Coronary artery (tissue), 2 donors: Measurements from ENCODE around the gene PHAF1.
A peak's percentile ranks its signal among the peaks of the same experiment; 100 is the strongest.

ENCODE experiments used
- DNase-seq: peaks from one replicate; pipeline ENCODE4 v3.0.0-alpha.2; 2017; ENCODE audit warnings: low spot score
- H3K27ac ChIP-seq, 2 donors: fragments of 200-600 bp; sonication (generic); one replicate each; pipeline ENCODE4 v1.5.1; 2016 to 2019
- H3K4me3 ChIP-seq: fragments of 200-600 bp; sonication (generic); 2 replicates; pipeline ENCODE4 v1.5.1; 2016; ENCODE audit warnings: mild to moderate bottlenecking, moderate library complexity
- CTCF ChIP-seq: fragments of 200-600 bp; sonication (generic); IDR thresholded peaks from one replicate; pipeline ENCODE4 v1.5.1; 2019; ENCODE audit warnings: antibody characterized with exemption

PHAF1 gene

GRCh38 chr16:67170949-67171649, 61.4 kb downstream of the PHAF1 start:
- TF ChIP-seq CTCF, result no peak
- peak overlapping the region; percentile 87 to 98 for H3K27ac ChIP-seq
- no peak for DNase-seq
- H3K4me3 ChIP-seq, result peak overlapping the region; percentile 76

DNA sequence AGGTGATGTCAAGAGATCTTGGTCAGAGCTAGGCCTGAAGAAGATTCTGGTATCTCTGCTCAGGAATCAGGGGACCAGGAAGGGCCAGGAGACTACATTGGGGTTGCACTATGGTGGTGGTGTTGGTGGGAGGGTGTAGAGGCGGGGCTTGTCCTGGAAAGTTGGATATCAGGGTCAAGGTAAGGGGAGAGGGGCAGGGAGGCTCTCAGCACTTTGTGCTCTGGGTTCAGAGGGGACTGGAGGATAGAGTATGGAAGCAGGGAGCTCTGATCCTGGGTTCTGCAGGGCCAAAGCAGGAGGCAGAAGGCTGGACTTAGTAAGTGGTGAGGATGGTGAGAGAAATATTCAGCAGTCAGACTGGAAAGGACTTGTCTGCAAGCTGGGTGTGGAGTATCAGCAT, 63.6 kb downstream of the PHAF1 start:
- Histone ChIP-seq H3K27ac (peak overlapping the region; percentile 92 to 99), H3K4me3 (peak overlapping the region; percentile 77)
- no peak for TF ChIP-seq CTCF
- DNase-seq, result no peak

GRCh38 chr16:67173808-67174705, 64.3 kb downstream of the PHAF1 start:
- Histone ChIP-seq H3K27ac (peak overlapping the region; percentile 92 to 99), H3K4me3 (peak overlapping the region; percentile 77)
- no peak for TF ChIP-seq CTCF
- peak; percentile 96 for DNase-seq

DNA sequence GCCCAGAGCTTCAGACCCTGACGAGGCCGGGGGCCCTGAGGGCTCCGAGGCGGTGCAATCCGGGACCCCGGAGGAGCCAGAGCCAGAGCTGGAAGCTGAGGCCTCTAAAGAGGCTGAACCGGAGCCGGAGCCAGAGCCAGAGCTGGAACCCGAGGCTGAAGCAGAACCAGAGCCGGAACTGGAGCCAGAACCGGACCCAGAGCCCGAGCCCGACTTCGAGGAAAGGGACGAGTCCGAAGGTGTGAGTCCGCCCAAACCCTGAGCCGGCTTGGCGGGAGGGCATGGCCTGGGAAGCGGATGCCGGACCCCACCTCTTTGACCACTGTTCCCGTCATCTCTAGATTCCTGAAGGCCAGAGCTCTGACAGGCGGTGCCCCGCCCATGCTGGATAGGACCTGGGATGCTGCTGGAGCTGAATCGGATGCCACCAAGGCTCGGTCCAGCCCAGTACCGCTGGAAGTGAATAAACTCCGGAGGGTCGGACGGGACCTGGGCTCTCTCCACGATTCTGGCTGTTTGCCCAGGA, 65.0 kb downstream of the PHAF1 start:
- Histone ChIP-seq H3K4me3 (peak overlapping the region; percentile 77), H3K27ac (peak overlapping the region; percentile 92 to 99)
- no peak for DNase-seq
- TF ChIP-seq CTCF, result no peak

DNA sequence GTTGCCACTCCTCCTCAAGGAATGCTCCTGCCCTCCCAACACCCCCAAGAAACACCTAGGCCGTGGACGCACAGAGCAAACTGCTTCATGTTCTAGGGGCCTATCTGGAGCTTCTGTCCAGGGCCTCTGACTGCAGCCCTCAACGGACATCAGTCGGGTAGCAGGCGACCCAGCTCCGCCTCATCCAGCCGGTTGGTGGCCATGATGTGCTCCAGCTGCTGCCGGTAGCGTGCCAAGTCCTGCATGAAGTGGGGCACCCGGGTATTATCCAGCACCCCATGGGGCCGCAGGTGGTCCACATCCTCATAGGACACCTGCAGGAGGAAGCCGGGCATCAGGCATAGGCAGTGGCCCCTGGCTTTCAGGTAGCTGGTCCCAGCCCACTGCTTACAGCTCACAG, 66.9 kb downstream of the PHAF1 start:
- H3K4me3 ChIP-seq, result no peak overlapping the region
- H3K27ac ChIP-seq, result no peak overlapping the region
- no peak for DNase-seq
- no peak for TF ChIP-seq CTCF

GRCh38 chr16:67177743-67178699, 68.3 kb downstream of the PHAF1 start:
- no peak for TF ChIP-seq CTCF
- no peak for DNase-seq
- H3K27ac ChIP-seq, result peak overlapping the region in 1 of 2 donors; percentile 61

More at GRCh38 chr16:67177743-67178699, 68.3 kb downstream of the PHAF1 start:
- peak overlapping the region; percentile 67 for H3K4me3 ChIP-seq
